Cardiac fibroblast (primary cell): ENCODE measurements around the gene UBA7.

ENCODE experiments used
- DNase-seq, 2 donors: peaks; one replicate each; pipeline versions ENCODE4 v3.0.0 to v3.0.0-alpha.2; 2010; ENCODE audit warnings: low read depth in 2 of 2
- H3K4me3 ChIP-seq, 2 donors: replicated peaks in 1 of 2; 1 replicate in 1 of 2; 2 replicates in 1 of 2; pipeline ENCODE4 v1.5.1; 2011; ENCODE audit warnings: low read depth in 2 of 2, low read length in 2 of 2, mild to moderate bottlenecking in 2 of 2, moderate library complexity in 1 of 2
- CTCF ChIP-seq: IDR thresholded peaks from one replicate; pipeline ENCODE4 v1.5.1; 2011; ENCODE audit warnings: low read depth, mild to moderate bottlenecking, low read length, inconsistent platforms

Gene UBA7

GRCh38 chr3:49805367-49805782, 8.4 kb downstream of the UBA7 start:
- no peak for TF ChIP-seq CTCF
- peak overlapping the region; percentile 8 to 22 for H3K4me3 ChIP-seq
- DNase-seq = peak; percentile 96 to 99

GRCh38 chr3:49804141-49805041, 9.4 kb downstream of the UBA7 start:
- peak in 1 of 2 donors; percentile 41 for DNase-seq
- H3K4me3 ChIP-seq = peak overlapping the region; percentile 84 to 86

GRCh38 chr3:49803465-49804140, 10.2 kb downstream of the UBA7 start:
- H3K4me3 ChIP-seq = peak overlapping the region; percentile 84 to 86
- DNase-seq = peak in 1 of 2 donors; percentile 64
- no peak for TF ChIP-seq CTCF

More at GRCh38 chr3:49804141-49805041, 9.4 kb downstream of the UBA7 start:
- TF ChIP-seq CTCF = no peak

- H3K4me3 ChIP-seq = peak within 1 kb of the TSS; percentile 84 to 86
- DNase-seq = peak; percentile 84 to 89
- TF ChIP-seq CTCF = peak; percentile 92
Measured at GRCh38 chr3:49802719-49803464, 10.9 kb downstream of the UBA7 start, which contains the start of gene INKA1. Gene INKA1, plus strand, starts transcription at chr3:49803261. Its CDS starts 132 bp downstream, at chr3:49803393.

- no peak for DNase-seq
- TF ChIP-seq CTCF = no peak
- no peak overlapping the region for H3K4me3 ChIP-seq
Measured at GRCh38 chr3:49801160-49801559, 12.6 kb downstream of the UBA7 start.

GRCh38 chr3:49799761-49800160, 14.0 kb downstream of the UBA7 start, which contains the start of gene CDHR4:
Gene CDHR4, minus strand, starts transcription at chr3:49799873. Its CDS starts 61 bp downstream, at chr3:49799812.
- peak; percentile 88 for DNase-seq
- H3K4me3 ChIP-seq = no peak within 1 kb of the TSS
- no peak for TF ChIP-seq CTCF
